Vagina (tissue), 2 donors: ENCODE measurements around the gene ADISSP.

Experiments used
- POLR2A ChIP-seq, 2 donors: fragments of 450-650 bp; IDR thresholded peaks; one replicate each; pipeline ENCODE4 v1.6.1; 2017; ENCODE audit warnings: antibody characterized with exemption in 2 of 2, mild to moderate bottlenecking in 2 of 2, moderate library complexity in 2 of 2
- POLR2AphosphoS5 ChIP-seq, 2 donors: sonication (generic); formaldehyde crosslinking; IDR thresholded peaks; one replicate each; pipeline ENCODE4 v1.9.0; 2017; ENCODE audit warnings: antibody characterized with exemption in 2 of 2, mild to moderate bottlenecking in 2 of 2, low read depth in 1 of 2; ENCODE audit not compliant: insufficient read depth in 1 of 2
- TF ChIP-seq, protein P1 (sequence below), 3 experiments: fragments of 450-650 bp in 2 of 3; fragments of 200-600 bp in 1 of 3; sonication (generic) in 1 of 3; IDR thresholded peaks; one replicate each; pipeline ENCODE4 v1.5.1; 2017 to 2019; ENCODE audit warnings: antibody characterized with exemption in 3 of 3, mild to moderate bottlenecking in 2 of 3, moderate library complexity in 2 of 3

DNA sequence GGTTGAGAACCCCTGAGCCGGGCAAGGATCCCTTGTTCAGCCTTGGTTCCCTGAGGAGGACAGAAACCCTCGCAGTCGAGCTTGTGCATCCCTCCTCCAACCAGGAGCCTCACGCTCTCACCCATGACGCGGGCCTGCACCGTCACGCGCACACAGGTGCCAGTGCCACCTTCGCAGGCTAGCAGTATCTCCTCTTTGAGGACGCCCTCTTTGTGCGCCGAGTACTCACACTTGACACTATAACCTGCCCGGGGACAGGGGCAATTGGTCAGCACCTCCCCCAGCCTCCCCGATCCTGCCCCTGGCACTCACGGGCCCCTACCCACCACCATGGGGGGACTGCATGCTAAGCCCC, 13.3 kb downstream of the ADISSP start:
- TF ChIP-seq, protein P1, sequence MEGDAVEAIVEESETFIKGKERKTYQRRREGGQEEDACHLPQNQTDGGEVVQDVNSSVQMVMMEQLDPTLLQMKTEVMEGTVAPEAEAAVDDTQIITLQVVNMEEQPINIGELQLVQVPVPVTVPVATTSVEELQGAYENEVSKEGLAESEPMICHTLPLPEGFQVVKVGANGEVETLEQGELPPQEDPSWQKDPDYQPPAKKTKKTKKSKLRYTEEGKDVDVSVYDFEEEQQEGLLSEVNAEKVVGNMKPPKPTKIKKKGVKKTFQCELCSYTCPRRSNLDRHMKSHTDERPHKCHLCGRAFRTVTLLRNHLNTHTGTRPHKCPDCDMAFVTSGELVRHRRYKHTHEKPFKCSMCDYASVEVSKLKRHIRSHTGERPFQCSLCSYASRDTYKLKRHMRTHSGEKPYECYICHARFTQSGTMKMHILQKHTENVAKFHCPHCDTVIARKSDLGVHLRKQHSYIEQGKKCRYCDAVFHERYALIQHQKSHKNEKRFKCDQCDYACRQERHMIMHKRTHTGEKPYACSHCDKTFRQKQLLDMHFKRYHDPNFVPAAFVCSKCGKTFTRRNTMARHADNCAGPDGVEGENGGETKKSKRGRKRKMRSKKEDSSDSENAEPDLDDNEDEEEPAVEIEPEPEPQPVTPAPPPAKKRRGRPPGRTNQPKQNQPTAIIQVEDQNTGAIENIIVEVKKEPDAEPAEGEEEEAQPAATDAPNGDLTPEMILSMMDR (IDR thresholded peaks at IDR 0.05), result no peak
- no peak for TF ChIP-seq POLR2A (IDR thresholded peaks at IDR 0.05)
- no peak for TF ChIP-seq POLR2AphosphoS5 (IDR thresholded peaks at IDR 0.05; ENCODE audit: insufficient read depth in 1 of 2, low read depth in 1 of 2)
